SK-N-SH (cell line): ENCODE results near the gene GYPC.

Experiments used
- CTCF ChIP-seq: fragments of 200-600 bp; sonication (generic); IDR thresholded peaks from 2 replicates; pipeline ENCODE4 v1.6.1; 2017; ENCODE audit warnings: antibody characterized with exemption, mild to moderate bottlenecking, moderate library complexity
- RFX5 ChIP-seq: IDR thresholded peaks from 2 replicates; pipeline ENCODE4 v1.6.1; 2012; ENCODE audit warnings: mild to moderate bottlenecking, improper control_type of control experiment, low read length

GRCh38 chr2:126657636-126658318 lies 1.8 kb downstream of the GYPC start:
- TF ChIP-seq RFX5 (no peak), CTCF (no peak)
